GM12878 (cell line): ENCODE results near the gene AP3B2. TPM values are rescaled to one million over a fixed set of nuclear protein-coding genes. Genes with fewer than 3 reads are reported as not detected.

Experiments
- ATAC-seq: fragments of 200-7000 bp; cut with Tn5 transposase; 3 replicates; pipeline ENCODE4 v1.9.1; 2020; ENCODE audit warnings: mild to moderate bottlenecking, moderate library complexity
- BruUV-seq: library from RNA; stranded (reverse); fragments of 400-500 nt; replicated peaks from 2 replicates; lab custom pipeline; 2021; lab: Mats Ljungman, UMichigan
- CTCF ChIA-PET: fragments of 300-600 bp; sonication (Branson Sonifier 250); formaldehyde crosslinking; extraction: SDS; loops from one replicate; lab custom pipeline; 2021; ENCODE audit warnings: inconsistent platforms; lab: Yijun Ruan, JAX
- POLR2A ChIA-PET: fragments of 350-600 bp; formaldehyde crosslinking; extraction: SDS; loops from one replicate; lab custom pipeline; 2021; ENCODE audit warnings: inconsistent platforms; lab: Charles Lee
- RAD21 ChIA-PET: fragments of 300-600 bp; sonication (Branson Sonifier 250); formaldehyde crosslinking; loops from one replicate; lab custom pipeline; 2023; ENCODE audit warnings: antibody characterized with exemption; ENCODE audit not compliant: unreplicated experiment; lab: Charles Lee
- SMC1A ChIA-PET: fragments of 300-600 bp; sonication (Branson Sonifier 250); formaldehyde crosslinking; loops from one replicate; lab custom pipeline; 2023; ENCODE audit not compliant: unreplicated experiment, uncharacterized antibody; lab: Charles Lee
- DNase-seq: peaks from one replicate; pipeline ENCODE4 v3.0.0-alpha.2; 2011; ENCODE audit warnings: low read depth, low spot score
- FAIRE-seq: peaks from 3 replicates; lab custom pipeline; 2011; peaks lifted over from hg19 to GRCh38; lab: Jason Lieb, UNC
- H2AFZ ChIP-seq: 2 replicates; pipeline ENCODE4 v1.6.0; 2011; ENCODE audit warnings: low read depth, low read length, control low read depth; ENCODE audit not compliant: control insufficient read depth
- H3K27ac ChIP-seq: 2 replicates; pipeline ENCODE4 v1.5.1; 2011; ENCODE audit warnings: control low read depth; ENCODE audit not compliant: control insufficient read depth, insufficient read depth
- H3K27me3 ChIP-seq, 2 experiments: replicated peaks in 1 of 2; 2 replicates each; pipeline versions ENCODE4 v1.6.0 to v1.6.1; 2011; ENCODE audit warnings: low read length in 1 of 2; ENCODE audit not compliant: control insufficient read depth in 2 of 2, insufficient read depth in 2 of 2
- H3K36me3 ChIP-seq, 2 experiments: 2 replicates each; pipeline ENCODE4 v1.5.1; 2011; ENCODE audit warnings: low read length in 1 of 2; ENCODE audit not compliant: control insufficient read depth in 2 of 2, insufficient read depth in 2 of 2
- H3K4me1 ChIP-seq: 2 replicates; pipeline ENCODE4 v1.6.1; 2011; ENCODE audit warnings: mild to moderate bottlenecking, low read length, moderate library complexity, mixed read lengths; ENCODE audit not compliant: control insufficient read depth, insufficient read depth
- H3K4me2 ChIP-seq: 2 replicates; pipeline ENCODE4 v1.6.0; 2011; ENCODE audit warnings: control low read depth; ENCODE audit not compliant: control insufficient read depth, insufficient read depth
- H3K4me3 ChIP-seq: fragments of 200-600 bp; sonication (generic); 2 replicates; pipeline ENCODE4 v1.5.1; 2016
- H3K79me2 ChIP-seq: 2 replicates; pipeline ENCODE4 v1.6.0; 2011; ENCODE audit warnings: low read length; ENCODE audit not compliant: control insufficient read depth, insufficient read depth
- H3K9ac ChIP-seq: 2 replicates; pipeline ENCODE4 v1.8.0; 2011; ENCODE audit warnings: low read length, control low read depth, mixed read lengths; ENCODE audit not compliant: control insufficient read depth, insufficient read depth
- H3K9me3 ChIP-seq: replicated peaks from 3 replicates; pipeline ENCODE4 v1.5.1; 2011; ENCODE audit warnings: mild to moderate bottlenecking, low read length; ENCODE audit not compliant: control insufficient read depth, insufficient read depth
- H4K20me1 ChIP-seq: 2 replicates; pipeline ENCODE4 v1.6.0; 2011; ENCODE audit not compliant: control insufficient read depth, insufficient read depth
- ATF3 ChIP-seq: IDR thresholded peaks from 2 replicates; pipeline ENCODE4 v1.6.1; 2011; ENCODE audit warnings: low read depth, mild to moderate bottlenecking, low read length, moderate library complexity, borderline replicate concordance; ENCODE audit errors: extremely low read depth
- ATF7 ChIP-seq: fragments of 450-650 bp; IDR thresholded peaks from 2 replicates; pipeline ENCODE4 v1.6.1; 2016; ENCODE audit warnings: low read depth, mild to moderate bottlenecking
- E4F1 ChIP-seq: fragments of 450-650 bp; IDR thresholded peaks from 2 replicates; pipeline ENCODE4 v1.6.1; 2018; ENCODE audit warnings: borderline replicate concordance, mild to moderate bottlenecking; ENCODE audit not compliant: partially characterized antibody
- JUND ChIP-seq: IDR thresholded peaks from 2 replicates; pipeline ENCODE4 v1.6.1; 2012; ENCODE audit warnings: low read depth, mild to moderate bottlenecking, low read length, improper control_type of control experiment, moderate library complexity
- LARP7 ChIP-seq: fragments of 450-650 bp; IDR thresholded peaks from 2 replicates; pipeline ENCODE4 v1.6.1; 2017; ENCODE audit warnings: mild to moderate bottlenecking
- PML ChIP-seq: IDR thresholded peaks from 2 replicates; pipeline ENCODE4 v1.6.1; 2012; ENCODE audit warnings: low read length, inconsistent platforms
- RAD21 ChIP-seq: IDR thresholded peaks from 2 replicates; pipeline ENCODE4 v1.6.1; 2011; ENCODE audit warnings: mild to moderate bottlenecking, low read depth, low read length, moderate library complexity; ENCODE audit not compliant: insufficient read depth
- RBBP5 ChIP-seq: fragments of 200-600 bp; sonication (generic); conservative IDR thresholded peaks from 2 replicates; pipeline ENCODE4 v1.6.1; 2016
- STAT1 ChIP-seq: fragments of 450-650 bp; conservative IDR thresholded peaks from 2 replicates; pipeline ENCODE4 v1.6.1; 2014; ENCODE audit warnings: antibody characterized with exemption, mild to moderate bottlenecking
- STAT3 ChIP-seq: IDR thresholded peaks from 2 replicates; pipeline ENCODE4 v1.6.1; 2011; ENCODE audit warnings: low read depth, low read length, improper control_type of control experiment
- WRNIP1 ChIP-seq: IDR thresholded peaks from 2 replicates; pipeline ENCODE4 v1.6.1; 2011; ENCODE audit warnings: low read depth, low read length, improper control_type of control experiment, borderline replicate concordance
- YBX1 ChIP-seq: fragments of 450-650 bp; IDR thresholded peaks from 2 replicates; pipeline ENCODE4 v1.6.1; 2016; ENCODE audit warnings: antibody characterized with exemption
- ZNF24 ChIP-seq: fragments of 450-650 bp; IDR thresholded peaks from 2 replicates; pipeline ENCODE4 v1.6.1; 2017; ENCODE audit warnings: antibody characterized with exemption, mild to moderate bottlenecking
- WGBS: methylation state at CpG from one replicate; pipeline ENCODE4 v1.1.6; 2016; ENCODE audit warnings: low lambda C conversion rate; ENCODE audit not compliant: insufficient replicate concordance, insufficient coverage; ENCODE audit errors: missing lambda C conversion rate; 5-methylcytosine and 5-hydroxymethylcytosine counted together
- in situ Hi-C: fragments of 300-500 bp; cut with MboI; formaldehyde crosslinking; loops from 9 replicates; pipeline ENCODE4 v1.14.3; 2018; ENCODE audit warnings: mixed read lengths
- intact Hi-C: fragments of 100-400 bp; cut with micrococcal nuclease; formaldehyde crosslinking; loops from one replicate; pipeline ENCODE4 v1.14.2; 2022; ENCODE audit not compliant: unreplicated experiment
- polyA plus RNA-seq, 11 experiments: library from polyadenylated mRNA; depleted of rRNA in 4 of 11; unstranded in 6 of 11; stranded (reverse) in 5 of 11; fragments of >200 nt; fragmentation: Nextera tagmentation in 4 of 11; fragmentation: Illumina TruSeq in 1 of 11; extraction: Ambion mirVana in 4 of 11; extraction: Trizol in 1 of 11; gene quantifications; 1 replicate in 1 of 11; 2 replicates in 10 of 11; pipeline versions ENCODE4 v1.2.1 to v1.2.3, GENCODE V29; 2011 to 2016; ENCODE audit warnings: inconsistent platforms in 2 of 11, missing spikeins in 2 of 11, low read depth in 1 of 11
- total RNA-seq, 4 experiments: library from RNA; depleted of rRNA in 3 of 4; stranded (reverse); fragments of >200 nt in 3 of 4; fragmentation: Illumina TruSeq in 1 of 4; extraction: Trizol in 1 of 4; gene quantifications; 2 replicates each; pipeline versions ENCODE4 v1.2.1 to v1.2.3, GENCODE V29; 2013 to 2021
- TF ChIP-seq, protein P1 (sequence below): fragments of 450-650 bp; formaldehyde crosslinking; IDR thresholded peaks from 2 replicates; pipeline ENCODE4 v1.4.0; 2022; ENCODE audit warnings: mild to moderate bottlenecking, moderate library complexity

AP3B2 gene
- total and polyA plus RNA-seq, 10 of the 15 experiments (the other 5 are each of a cell fraction or from before 2014, with no cell fraction given), result not detected

GRCh38 chr15:82630033-82630432 is 79.6 kb downstream of the AP3B2 start:
- no peaks in the 10 kb centered on the region; a peak in 1 of 4 replicates for H3K27me3 ChIP-seq
- no peaks in the 10 kb centered on the region for H4K20me1 ChIP-seq
- no peak overlapping the region for H2AFZ ChIP-seq
- in situ Hi-C loops, result no loop called here
- no peaks in the 10 kb centered on the region for H3K4me1 ChIP-seq
- H3K9ac ChIP-seq, result no peak overlapping the region
- intact Hi-C loops, result no loop called here
- no peak for FAIRE-seq
- no peaks in the 10 kb centered on the region for H3K9me3 ChIP-seq
- no peaks in the 10 kb centered on the region for H3K79me2 ChIP-seq
- H3K4me2 ChIP-seq, result no peak overlapping the region
- RAD21 ChIA-PET, result no interaction called here
- no peak for ATAC-seq
- CTCF ChIA-PET, result no interaction called here
- H3K36me3 ChIP-seq, result no peaks in the 10 kb centered on the region
- no TSS peak for BruUV-seq
- TF ChIP-seq ATF7 (no peak), PML (no peak), STAT3 (no peak), E4F1 (no peak), STAT1 (no peak), WRNIP1 (no peak)
- POLR2A ChIA-PET, result no interaction called here
- no peak overlapping the region for H3K27ac ChIP-seq
- H3K4me3 ChIP-seq, result no peak overlapping the region
- no peak for DNase-seq
- 30% methylated on average over 4 of the region's 4 CpGs for WGBS
- SMC1A ChIA-PET, result interaction anchor here (1.4 kb wide), 1 partner anchor 10 kb away, joined by 3 read pairs; no protein-coding TSS in a partner anchor

DNA sequence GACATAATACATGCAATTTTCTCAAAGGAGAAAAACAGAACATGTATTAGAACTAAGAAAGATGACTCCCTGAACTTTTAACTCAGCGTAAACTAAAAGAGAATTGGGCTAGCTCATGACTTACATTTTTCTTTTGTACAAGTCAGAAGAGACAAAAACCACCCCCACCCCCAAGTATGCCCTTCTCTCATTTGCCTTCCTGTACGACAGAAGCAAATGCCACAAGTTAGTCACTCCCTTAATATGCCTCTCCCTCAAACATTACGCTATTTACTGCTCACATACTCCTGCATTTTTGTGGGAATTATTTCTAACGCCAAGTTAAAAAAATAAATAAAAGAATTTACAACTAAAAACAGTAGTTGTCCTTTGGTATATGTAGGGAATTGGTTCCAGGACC is 84.5 kb downstream of the AP3B2 start:
- Histone ChIP-seq H2AFZ (no peak overlapping the region), H4K20me1 (no peaks in the 10 kb centered on the region), H3K4me3 (no peak overlapping the region), H3K27me3 (no peaks in the 10 kb centered on the region; a peak in 1 of 4 replicates), H3K4me1 (no peaks in the 10 kb centered on the region), H3K9me3 (no peaks in the 10 kb centered on the region), H3K4me2 (no peak overlapping the region), H3K27ac (no peak overlapping the region), H3K79me2 (no peaks in the 10 kb centered on the region), H3K9ac (no peak overlapping the region), H3K36me3 (no peaks in the 10 kb centered on the region)
- in situ Hi-C loops (no loop called here), intact Hi-C loops (no loop called here)
- WGBS, result 29% methylated on average over 4 of the region's 4 CpGs
- POLR2A ChIA-PET, result no interaction called here
- CTCF ChIA-PET, result no interaction called here
- ATAC-seq (no peak), DNase-seq (no peak), FAIRE-seq (no peak)
- SMC1A ChIA-PET, result no interaction called here
- RAD21 ChIA-PET, result no interaction called here
- TF ChIP-seq STAT1 (no peak), YBX1 (no peak), ZNF24 (no peak), RAD21 (no peak), JUND (no peak), RBBP5 (no peak), ATF3 (no peak), LARP7 (no peak), STAT3 (no peak)
- TF ChIP-seq, protein P1, sequence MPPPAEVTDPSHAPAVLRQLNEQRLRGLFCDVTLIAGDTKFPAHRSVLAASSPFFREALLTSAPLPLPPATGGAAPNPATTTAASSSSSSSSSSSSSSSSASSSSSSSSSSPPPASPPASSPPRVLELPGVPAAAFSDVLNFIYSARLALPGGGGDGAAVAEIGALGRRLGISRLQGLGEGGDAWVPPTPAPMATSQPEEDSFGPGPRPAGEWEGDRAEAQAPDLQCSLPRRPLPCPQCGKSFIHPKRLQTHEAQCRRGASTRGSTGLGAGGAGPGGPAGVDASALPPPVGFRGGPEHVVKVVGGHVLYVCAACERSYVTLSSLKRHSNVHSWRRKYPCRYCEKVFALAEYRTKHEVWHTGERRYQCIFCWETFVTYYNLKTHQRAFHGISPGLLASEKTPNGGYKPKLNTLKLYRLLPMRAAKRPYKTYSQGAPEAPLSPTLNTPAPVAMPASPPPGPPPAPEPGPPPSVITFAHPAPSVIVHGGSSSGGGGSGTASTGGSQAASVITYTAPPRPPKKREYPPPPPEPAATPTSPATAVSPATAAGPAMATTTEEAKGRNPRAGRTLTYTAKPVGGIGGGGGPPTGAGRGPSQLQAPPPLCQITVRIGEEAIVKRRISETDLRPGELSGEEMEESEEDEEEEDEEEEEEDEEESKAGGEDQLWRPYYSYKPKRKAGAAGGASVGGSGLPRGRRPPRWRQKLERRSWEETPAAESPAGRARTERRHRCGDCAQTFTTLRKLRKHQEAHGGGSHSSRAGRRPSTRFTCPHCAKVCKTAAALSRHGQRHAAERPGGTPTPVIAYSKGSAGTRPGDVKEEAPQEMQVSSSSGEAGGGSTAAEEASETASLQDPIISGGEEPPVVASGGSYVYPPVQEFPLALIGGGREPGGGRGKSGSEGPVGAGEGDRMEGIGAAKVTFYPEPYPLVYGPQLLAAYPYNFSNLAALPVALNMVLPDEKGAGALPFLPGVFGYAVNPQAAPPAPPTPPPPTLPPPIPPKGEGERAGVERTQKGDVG (CRISPR knock-in tag), result no peak
- BruUV-seq, result no TSS peak
